GM23338 (cell line): ENCODE data around the gene DDX20. TPM values are rescaled to one million over a fixed set of nuclear protein-coding genes. Genes with fewer than 3 reads are reported as not detected.
"Not testable (repeated sequence)": the region's sequence is repeated elsewhere in the genome, so short reads cannot be mapped to it uniquely, and the experiment has no call there.

Source experiments
- ATAC-seq: fragments of 200-7000 bp; cut with Tn5 transposase; 3 replicates; pipeline ENCODE4 v1.9.1; 2020
- DNase-seq: peaks from one replicate; pipeline ENCODE4 v3.0.0-alpha.2; 2015; ENCODE audit warnings: low spot score
- H2AFZ ChIP-seq: fragments of 200-600 bp; sonication (generic); 2 replicates; pipeline ENCODE4 v1.8.0; 2016; ENCODE audit warnings: antibody characterized with exemption, mild to moderate bottlenecking, moderate library complexity
- H3F3A ChIP-seq: fragments of 200-600 bp; sonication (generic); replicated peaks from 2 replicates; pipeline ENCODE4 v1.8.0; 2017; ENCODE audit warnings: antibody characterized with exemption, mixed run types, low read depth
- H3K27ac ChIP-seq: fragments of 200-600 bp; sonication (generic); 2 replicates; pipeline ENCODE4 v1.6.1; 2016; ENCODE audit warnings: low read depth
- H3K27me3 ChIP-seq: fragments of 200-600 bp; sonication (generic); 2 replicates; pipeline ENCODE4 v1.8.0; 2016; ENCODE audit warnings: mild to moderate bottlenecking, mixed run types, moderate library complexity; ENCODE audit not compliant: insufficient read depth
- H3K36me3 ChIP-seq: fragments of 200-600 bp; sonication (generic); 2 replicates; pipeline ENCODE4 v1.8.0; 2016; ENCODE audit warnings: mild to moderate bottlenecking; ENCODE audit not compliant: insufficient read depth
- H3K4me1 ChIP-seq: fragments of 200-600 bp; sonication (generic); 2 replicates; pipeline ENCODE4 v1.8.0; 2016; ENCODE audit warnings: mild to moderate bottlenecking, moderate library complexity; ENCODE audit not compliant: insufficient read depth
- H3K4me2 ChIP-seq: fragments of 200-600 bp; sonication (generic); 2 replicates; pipeline ENCODE4 v1.7.1; 2017; ENCODE audit warnings: mixed run types
- H3K4me3 ChIP-seq: fragments of 200-600 bp; sonication (generic); 2 replicates; pipeline ENCODE4 v1.6.1; 2016; ENCODE audit warnings: mixed run types
- H3K79me2 ChIP-seq: fragments of 200-600 bp; sonication (generic); replicated peaks from 2 replicates; pipeline ENCODE4 v1.8.0; 2017; ENCODE audit warnings: mild to moderate bottlenecking; ENCODE audit not compliant: insufficient read depth
- H3K9me2 ChIP-seq: fragments of 200-600 bp; sonication (generic); 2 replicates; pipeline ENCODE4 v1.8.0; 2017; ENCODE audit not compliant: insufficient read depth
- H4K20me1 ChIP-seq: fragments of 200-600 bp; sonication (generic); replicated peaks from 2 replicates; pipeline ENCODE4 v1.8.0; 2017; ENCODE audit warnings: mild to moderate bottlenecking; ENCODE audit not compliant: insufficient read depth
- H3K27ac Mint-ChIP-seq: 2 replicates; pipeline ENCODE4 v1.8.0; 2020; ENCODE audit warnings: inconsistent platforms, mild to moderate bottlenecking, moderate library complexity, mixed read lengths
- H3K27me3 Mint-ChIP-seq: 3 replicates; pipeline ENCODE4 v1.8.0; 2022; ENCODE audit warnings: low read depth, mild to moderate bottlenecking, moderate library complexity, mixed read lengths, inconsistent platforms; ENCODE audit not compliant: insufficient read depth, poor library complexity
- H3K36me3 Mint-ChIP-seq: 3 replicates; pipeline ENCODE4 v1.8.0; 2021; ENCODE audit warnings: low read depth, mild to moderate bottlenecking, inconsistent platforms, moderate library complexity, mixed read lengths
- H3K4me1 Mint-ChIP-seq: 3 replicates; pipeline ENCODE4 v1.8.0; 2020; ENCODE audit warnings: mild to moderate bottlenecking, inconsistent platforms, mixed read lengths
- H3K4me3 Mint-ChIP-seq: 3 replicates; pipeline ENCODE4 v1.8.0; 2021; ENCODE audit warnings: moderate library complexity, mild to moderate bottlenecking, inconsistent platforms, mixed read lengths
- H3K9me3 Mint-ChIP-seq: 3 replicates; pipeline ENCODE4 v1.8.0; 2020; ENCODE audit warnings: moderate library complexity, mild to moderate bottlenecking, inconsistent platforms, mixed read lengths
- ETS1 ChIP-seq: IDR thresholded peaks from 2 replicates; pipeline ENCODE4 v1.6.1; 2016; ENCODE audit warnings: antibody characterized with exemption
- POLR2AphosphoS5 ChIP-seq: IDR thresholded peaks from 2 replicates; pipeline ENCODE4 v1.6.1; 2016; ENCODE audit warnings: antibody characterized with exemption, low read depth
- ZNF331 ChIP-seq: fragments of 250-450 bp; sonication (Bioruptor Pico); IDR thresholded peaks from 2 replicates; pipeline ENCODE4 v1.5.0; 2020; ENCODE audit warnings: low read depth, mild to moderate bottlenecking, moderate library complexity
- ZNF462 ChIP-seq: fragments of 250-450 bp; sonication (Bioruptor Pico); IDR thresholded peaks from 2 replicates; pipeline ENCODE4 v1.5.0; 2020; ENCODE audit warnings: mild to moderate bottlenecking, moderate library complexity
- polyA plus RNA-seq: library from polyadenylated mRNA; unstranded; fragments of >200 nt; fragmentation: Nextera tagmentation; extraction: Ambion mirVana; gene quantifications from 2 replicates; pipeline ENCODE4 v1.2.1, GENCODE V29; 2016
- total RNA-seq: library from RNA; depleted of rRNA; stranded (reverse); fragments of >200 nt; shearing (Covaris generic); gene quantifications from 2 replicates; pipeline ENCODE4 v1.2.3, GENCODE V29; 2014

Gene DDX20
- total and polyA plus RNA-seq, 2 experiments from 2014 or later, result 11.9 to 54.4 TPM

GRCh38 chr1:111739925-111740765 lies 15.6 kb upstream of the DDX20 start:
- Mint-ChIP-seq H3K36me3 (peaks cover 3% of the 10 kb centered on the region; the same call in 1 of the 3 replicates), H3K4me1 (peaks cover 4% of the 10 kb centered on the region; the same call in 2 of the 3 replicates), H3K9me3 (no peaks in the 10 kb centered on the region; the same call in 1 of the 3 replicates), H3K4me3 (no peak overlapping the region; the same call in 1 of the 3 replicates), H3K27me3 (peaks cover 22% of the 10 kb centered on the region), H3K27ac (peak overlapping the region; percentile 90)
- peak; percentile 71 for ATAC-seq
- Histone ChIP-seq H3K27me3 (peaks cover 18% of the 10 kb centered on the region), H2AFZ (peak overlapping the region; percentile 97), H3K4me1 (peaks cover 32% of the 10 kb centered on the region), H3K4me2 (peak overlapping the region; percentile 95), H3K9me2 (no peaks in the 10 kb centered on the region), H3F3A (peaks cover 28% of the 10 kb centered on the region), H3K27ac (peak overlapping the region; percentile 93), H4K20me1 (peaks cover 7% of the 10 kb centered on the region; the same call in 1 of the 2 replicates), H3K36me3 (no peaks in the 10 kb centered on the region), H3K79me2 (peaks cover 20% of the 10 kb centered on the region), H3K4me3 (peak overlapping the region; percentile 95)
- peak; percentile 97 for DNase-seq
- no peak for TF ChIP-seq ZNF462 (CRISPR knock-in tag)
- TF ChIP-seq POLR2AphosphoS5, result peak; percentile 43; the same call in 1 of the 2 replicates
- TF ChIP-seq ETS1, result no peak
- no peak for TF ChIP-seq ZNF331 (CRISPR knock-in tag)

- H3K9me3 Mint-ChIP-seq, H2AFZ ChIP-seq, H3K79me2 ChIP-seq, H3K4me2 ChIP-seq, H3K27ac Mint-ChIP-seq, H3K9me2 ChIP-seq, H3K4me1 Mint-ChIP-seq, H3K36me3 ChIP-seq, DNase-seq, H3K36me3 Mint-ChIP-seq, H3K4me3 ChIP-seq, H4K20me1 ChIP-seq, H3K4me3 Mint-ChIP-seq, ATAC-seq, H3K27ac ChIP-seq: not testable (repeated sequence)
- Histone ChIP-seq H3K4me1 (peaks cover 12% of the 10 kb centered on the region), H3F3A (peaks cover 17% of the 10 kb centered on the region), H3K27me3 (peaks cover 18% of the 10 kb centered on the region)
- peaks cover 19% of the 10 kb centered on the region for H3K27me3 Mint-ChIP-seq
These were observed 13.4 kb upstream of the DDX20 start for GRCh38 chr1:111742292-111742691.
